Measurements from ENCODE around the gene FAP. TPM values are rescaled to one million over a fixed set of nuclear protein-coding genes. Genes with fewer than 3 reads are reported as not detected.

Gene FAP
- total RNA-seq, 1 experiment from 2014 or later: 0.88 TPM

- Histone ChIP-seq H3K27ac (ENCODE audit: low read depth, low read length, poor library complexity, severe bottlenecking) (no peak overlapping the region), H3K27me3 (replicated peaks; ENCODE audit: insufficient read depth, low read depth, low read length, poor library complexity) (no peaks in the 10 kb centered on the region), H3K9me3 (ENCODE audit: low read depth, low read length, poor library complexity, severe bottlenecking) (no peaks in the 10 kb centered on the region), H3K36me3 (ENCODE audit: insufficient read depth, low read length, poor library complexity, severe bottlenecking) (no peaks in the 10 kb centered on the region), H3K4me1 (ENCODE audit: insufficient read depth, low read length, poor library complexity, severe bottlenecking) (peaks cover 11% of the 10 kb centered on the region), H3K4me3 (ENCODE audit: low read depth, low read length, poor library complexity, severe bottlenecking) (no peak overlapping the region)
- ChIA-PET CTCF (no interaction called here), POLR2A (ENCODE audit: low non-redundant PET) (no interaction called here)
- no peak for TF ChIP-seq CTCF (conservative IDR thresholded peaks at IDR 0.05; ENCODE audit: low read depth, low read length)
- TF ChIP-seq EZH2 (IDR thresholded peaks at IDR 0.05; ENCODE audit: borderline replicate concordance, low read depth, low read length, poor library complexity, severe bottlenecking): no peak
- BruUV-seq (replicated peaks): no TSS peak
- intact Hi-C loops (cut with micrococcal nuclease; ENCODE audit: unreplicated experiment): no loop called here
- DNase-seq (ENCODE audit: low spot score): peak; percentile 28
These were observed 18.0 kb upstream of the FAP start for GRCh38 chr2:162261032-162261945.

- TF ChIP-seq CTCF (conservative IDR thresholded peaks at IDR 0.05; ENCODE audit: low read depth, low read length): no peak
- TF ChIP-seq EZH2 (IDR thresholded peaks at IDR 0.05; ENCODE audit: borderline replicate concordance, low read depth, low read length, poor library complexity, severe bottlenecking): no peak
- ChIA-PET POLR2A (ENCODE audit: low non-redundant PET) (no interaction called here), CTCF (no interaction called here)
- Histone ChIP-seq H3K9me3 (ENCODE audit: low read depth, low read length, poor library complexity, severe bottlenecking) (no peaks in the 10 kb centered on the region), H3K4me1 (ENCODE audit: insufficient read depth, low read length, poor library complexity, severe bottlenecking) (peaks cover 11% of the 10 kb centered on the region), H3K4me3 (ENCODE audit: low read depth, low read length, poor library complexity, severe bottlenecking) (no peak overlapping the region), H3K27me3 (replicated peaks; ENCODE audit: insufficient read depth, low read depth, low read length, poor library complexity) (no peaks in the 10 kb centered on the region), H3K27ac (ENCODE audit: low read depth, low read length, poor library complexity, severe bottlenecking) (no peak overlapping the region), H3K36me3 (ENCODE audit: insufficient read depth, low read length, poor library complexity, severe bottlenecking) (no peaks in the 10 kb centered on the region)
- DNase-seq (ENCODE audit: low spot score): no peak
- intact Hi-C loops (cut with micrococcal nuclease; ENCODE audit: unreplicated experiment): no loop called here
- BruUV-seq (replicated peaks): no TSS peak
These were observed 15.4 kb upstream of the FAP start for GRCh38 chr2:162258686-162259085.

GRCh38 chr2:162258169-162258568 is 14.9 kb upstream of the FAP start:
- BruUV-seq (replicated peaks): no TSS peak
- POLR2A ChIA-PET (ENCODE audit: low non-redundant PET): no interaction called here
- no peak for DNase-seq (ENCODE audit: low spot score)
- intact Hi-C loops (cut with micrococcal nuclease; ENCODE audit: unreplicated experiment): no loop called here
- TF ChIP-seq EZH2 (IDR thresholded peaks at IDR 0.05; ENCODE audit: borderline replicate concordance, low read depth, low read length, poor library complexity, severe bottlenecking) (no peak), CTCF (conservative IDR thresholded peaks at IDR 0.05; ENCODE audit: low read depth, low read length) (no peak)
- CTCF ChIA-PET: no interaction called here
- Histone ChIP-seq H3K27me3 (replicated peaks; ENCODE audit: insufficient read depth, low read depth, low read length, poor library complexity) (no peaks in the 10 kb centered on the region), H3K4me3 (ENCODE audit: low read depth, low read length, poor library complexity, severe bottlenecking) (no peak overlapping the region), H3K27ac (ENCODE audit: low read depth, low read length, poor library complexity, severe bottlenecking) (no peak overlapping the region), H3K36me3 (ENCODE audit: insufficient read depth, low read length, poor library complexity, severe bottlenecking) (no peaks in the 10 kb centered on the region), H3K4me1 (ENCODE audit: insufficient read depth, low read length, poor library complexity, severe bottlenecking) (peaks cover 11% of the 10 kb centered on the region), H3K9me3 (ENCODE audit: low read depth, low read length, poor library complexity, severe bottlenecking) (no peaks in the 10 kb centered on the region)

All from A673 (cell line).